AG04449 (cell line): ENCODE measurements around the gene SNX5.

Experiments used
- CTCF ChIA-PET: fragments of 350-600 bp; formaldehyde crosslinking; extraction: SDS; loops from one replicate; lab custom pipeline; 2021; ENCODE audit warnings: antibody characterized with exemption; lab: Yijun Ruan, JAX
- POLR2A ChIA-PET: fragments of 400-600, 350-600 bp; formaldehyde crosslinking; extraction: SDS; loops from one replicate; lab custom pipeline; 2020; ENCODE audit warnings: antibody characterized with exemption, inconsistent platforms; lab: Yijun Ruan, JAX
- DNase-seq: peaks from one replicate; pipeline ENCODE4 v3.0.0-alpha.2; 2010; ENCODE audit warnings: low read depth, low spot score
- H3K4me3 ChIP-seq: 2 replicates; pipeline ENCODE4 v1.5.1; 2011; ENCODE audit warnings: low read depth, mild to moderate bottlenecking, control low read depth, low read length
- CTCF ChIP-seq: IDR thresholded peaks from one replicate; pipeline ENCODE4 v1.5.1; 2011; ENCODE audit warnings: mild to moderate bottlenecking, moderate library complexity, low read length, control low read depth, inconsistent platforms; ENCODE audit not compliant: insufficient read depth; ENCODE audit errors: missing control alignments

The SNX5 gene

GRCh38 chr20:17969884-17970409 lies 1.4 kb upstream of the SNX5 start:
- CTCF ChIA-PET = interaction anchor here (0.9 to 2.2 kb wide), 9 partner anchors 13 to 467 kb away, joined by 3 to 12 read pairs (median 4); no protein-coding TSS in a partner anchor
- peak overlapping the region; percentile 93 for H3K4me3 ChIP-seq
- POLR2A ChIA-PET = interaction anchor here (0.7 to 2.5 kb wide), 2 partner anchors 33 to 394 kb away, joined by 3 to 8 read pairs; no protein-coding TSS in a partner anchor
- TF ChIP-seq CTCF = no peak
- DNase-seq = no peak

GRCh38 chr20:17969278-17969883 lies 787 bp upstream of the SNX5 start:
- DNase-seq = no peak
- TF ChIP-seq CTCF = no peak
- ChIA-PET POLR2A (interaction anchor here (0.6 to 2.5 kb wide), 3 partner anchors 33 to 551 kb away, joined by 3 to 8 read pairs (median 3); no protein-coding TSS in a partner anchor), CTCF (interaction anchor here (0.9 to 2.2 kb wide), 6 partner anchors 14 to 464 kb away, joined by 3 to 12 read pairs (median 4); no protein-coding TSS in a partner anchor)
- peak overlapping the region; percentile 93 for H3K4me3 ChIP-seq

GRCh38 chr20:17967521-17968365 lies 851 bp downstream of the SNX5 start:
- peak overlapping the region; percentile 93 for H3K4me3 ChIP-seq
- DNase-seq = no peak
- no peak for TF ChIP-seq CTCF
- ChIA-PET POLR2A (interaction anchor here (1.0 to 2.5 kb wide), 8 partner anchors 8 to 426 kb away, joined by 3 to 8 read pairs (median 5); partner anchors contain the start of genes DSTN and RRBP1), CTCF (interaction anchor here (0.9 to 2.1 kb wide), 8 partner anchors 9 to 463 kb away, joined by 3 to 13 read pairs (median 3); no protein-coding TSS in a partner anchor)

GRCh38 chr20:17966432-17967310 lies 1.9 kb downstream of the SNX5 start:
- TF ChIP-seq CTCF = peak; percentile 23
- H3K4me3 ChIP-seq = peak overlapping the region; percentile 93
- POLR2A ChIA-PET = interaction anchor here (0.7 to 1.8 kb wide), 4 partner anchors 8 to 490 kb away, joined by 3 to 5 read pairs (median 4); partner anchors contain the start of gene DSTN
- no peak for DNase-seq
- CTCF ChIA-PET = interaction anchor here (0.7 to 2.1 kb wide), 9 partner anchors 8 to 462 kb away, joined by 3 to 13 read pairs (median 3); no protein-coding TSS in a partner anchor

GRCh38 chr20:17965042-17965697 lies 3.4 kb downstream of the SNX5 start:
- POLR2A ChIA-PET = no interaction called here
- TF ChIP-seq CTCF = no peak
- H3K4me3 ChIP-seq = peak overlapping the region; percentile 93
- DNase-seq = no peak
- CTCF ChIA-PET = interaction anchor here (0.7 to 1.8 kb wide), 6 partner anchors 9 to 67 kb away, joined by 3 to 6 read pairs (median 4); no protein-coding TSS in a partner anchor
